Trophoblast cell (in vitro differentiated cells and primary cell): ENCODE results near the gene UBXN11.

ENCODE experiments used
- DNase-seq, 2 donors: peaks; one replicate each; pipeline ENCODE4 v3.0.0-alpha.2; 2016
- H2AFZ ChIP-seq: 2 replicates; pipeline ENCODE4 v1.6.1; 2013; ENCODE audit warnings: low read length, moderate library complexity, mild to moderate bottlenecking; ENCODE audit not compliant: insufficient read depth, poor library complexity
- H2AK5ac ChIP-seq: 2 replicates; pipeline ENCODE4 v1.6.1; 2013; ENCODE audit warnings: mild to moderate bottlenecking, low read length
- H2BK120ac ChIP-seq: 2 replicates; pipeline ENCODE4 v1.6.1; 2013; ENCODE audit warnings: low read length, mild to moderate bottlenecking, moderate library complexity; ENCODE audit not compliant: insufficient read depth, poor library complexity
- H2BK12ac ChIP-seq: 2 replicates; pipeline ENCODE4 v1.6.1; 2013; ENCODE audit warnings: mild to moderate bottlenecking, low read length, moderate library complexity
- H2BK5ac ChIP-seq: 2 replicates; pipeline ENCODE4 v1.6.1; 2013; ENCODE audit warnings: low read length, low read depth, moderate library complexity, mild to moderate bottlenecking; ENCODE audit not compliant: poor library complexity
- H3K14ac ChIP-seq: 2 replicates; pipeline ENCODE4 v1.6.1; 2013; ENCODE audit warnings: mild to moderate bottlenecking, low read length
- H3K18ac ChIP-seq: 2 replicates; pipeline ENCODE4 v1.6.1; 2013; ENCODE audit warnings: mild to moderate bottlenecking, low read length
- H3K23ac ChIP-seq: 2 replicates; pipeline ENCODE4 v1.6.1; 2013; ENCODE audit warnings: low read length
- H3K27ac ChIP-seq: 2 replicates; pipeline ENCODE4 v1.5.1; 2013; ENCODE audit warnings: low read depth, mild to moderate bottlenecking, inconsistent platforms, low read length, moderate library complexity
- H3K27me3 ChIP-seq: 2 replicates; pipeline ENCODE4 v1.6.1; 2013; ENCODE audit warnings: inconsistent platforms, mild to moderate bottlenecking, low read length, moderate library complexity; ENCODE audit not compliant: insufficient read depth
- H3K36me3 ChIP-seq, 2 experiments: 1 replicate in 1 of 2; 2 replicates in 1 of 2; pipeline ENCODE4 v1.6.1; 2013; ENCODE audit warnings: low read length in 2 of 2, mild to moderate bottlenecking in 2 of 2, moderate library complexity in 1 of 2; ENCODE audit not compliant: insufficient read depth in 2 of 2, control insufficient read depth in 1 of 2
- H3K4ac ChIP-seq: 2 replicates; pipeline ENCODE4 v1.6.1; 2013; ENCODE audit warnings: low read depth, mild to moderate bottlenecking, low read length, moderate library complexity
- H3K4me1 ChIP-seq, 2 experiments: 1 replicate in 1 of 2; 2 replicates in 1 of 2; pipeline ENCODE4 v1.6.1; 2013; ENCODE audit warnings: low read length in 2 of 2, mild to moderate bottlenecking in 2 of 2, moderate library complexity in 1 of 2; ENCODE audit not compliant: insufficient read depth in 2 of 2, control insufficient read depth in 1 of 2
- H3K4me2 ChIP-seq: 2 replicates; pipeline ENCODE4 v1.6.1; 2013; ENCODE audit warnings: inconsistent platforms, mild to moderate bottlenecking, low read length, moderate library complexity
- H3K4me3 ChIP-seq: 2 replicates; pipeline ENCODE4 v1.5.1; 2013; ENCODE audit warnings: mild to moderate bottlenecking, low read depth, low read length, inconsistent platforms
- H3K79me1 ChIP-seq: one replicate; pipeline ENCODE4 v1.6.1; 2013; ENCODE audit warnings: low read length
- H3K79me2 ChIP-seq: 2 replicates; pipeline ENCODE4 v1.6.1; 2013; ENCODE audit warnings: low read length, mild to moderate bottlenecking; ENCODE audit not compliant: control insufficient read depth, insufficient read depth, poor library complexity
- H3K9ac ChIP-seq: 2 replicates; pipeline ENCODE4 v1.6.1; 2013; ENCODE audit warnings: mild to moderate bottlenecking, low read length
- H3K9me3 ChIP-seq: 2 replicates; pipeline ENCODE4 v1.6.1; 2013; ENCODE audit warnings: low read depth, mild to moderate bottlenecking, control low read depth, inconsistent platforms, low read length; ENCODE audit not compliant: insufficient read depth
- H4K12ac ChIP-seq: 2 replicates; pipeline ENCODE4 v1.6.1; 2013; ENCODE audit warnings: low read depth, mild to moderate bottlenecking, low read length, moderate library complexity
- H4K8ac ChIP-seq: 2 replicates; pipeline ENCODE4 v1.6.1; 2013; ENCODE audit warnings: low read depth, mild to moderate bottlenecking, low read length, moderate library complexity
- H4K91ac ChIP-seq: one replicate; pipeline ENCODE4 v1.6.1; 2013; ENCODE audit warnings: low read depth, mild to moderate bottlenecking, low read length, moderate library complexity
- WGBS: extraction: QIAGEN DNeasy Blood & Tissue Kit; methylation state at CpG from one replicate; pipeline ENCODE4 v1.1.7; 2013; ENCODE audit warnings: missing lambda C conversion rate; ENCODE audit not compliant: insufficient read length, insufficient coverage; ENCODE audit errors: extremely low coverage; 5-methylcytosine and 5-hydroxymethylcytosine counted together

Gene UBXN11

GRCh38 chr1:26300578-26301275 lies 5.7 kb downstream of the UBXN11 start:
- H3K79me2 ChIP-seq = no peaks in the 10 kb centered on the region
- H3K9ac ChIP-seq = no peak overlapping the region
- no peaks in the 10 kb centered on the region for H3K9me3 ChIP-seq
- H4K91ac ChIP-seq = no peak overlapping the region
- no CpG with 5 or more reads among the region's 11 CpGs for WGBS
- H3K79me1 ChIP-seq = peaks cover 17% of the 10 kb centered on the region
- no peak for DNase-seq
- H3K18ac ChIP-seq = no peak overlapping the region
- H2AK5ac ChIP-seq = no peak overlapping the region
- H2BK5ac ChIP-seq = no peak overlapping the region
- no peak overlapping the region for H2AFZ ChIP-seq
- no peaks in the 10 kb centered on the region for H3K27me3 ChIP-seq
- no peak overlapping the region for H3K4me2 ChIP-seq
- no peak overlapping the region for H3K4ac ChIP-seq
- no peak overlapping the region for H2BK12ac ChIP-seq
- no peak overlapping the region for H3K4me3 ChIP-seq
- peaks cover 19 to 24% of the 10 kb centered on the region in 2 experiments for H3K4me1 ChIP-seq
- H3K27ac ChIP-seq = no peak overlapping the region
- H4K12ac ChIP-seq = no peak overlapping the region
- no peak overlapping the region for H3K23ac ChIP-seq
- no peak overlapping the region for H3K14ac ChIP-seq
- H2BK120ac ChIP-seq = no peak overlapping the region
- H4K8ac ChIP-seq = no peak overlapping the region
- H3K36me3 ChIP-seq = peaks cover 1 to 7% of the 10 kb centered on the region in 2 experiments

- H3K9me3 ChIP-seq = no peaks in the 10 kb centered on the region
- no peaks in the 10 kb centered on the region for H3K79me2 ChIP-seq
- peaks cover 1 to 7% of the 10 kb centered on the region in 2 experiments for H3K36me3 ChIP-seq
- H4K91ac ChIP-seq = peak overlapping the region; percentile 87
- H3K79me1 ChIP-seq = peaks cover 11% of the 10 kb centered on the region
- peak overlapping the region; percentile 91 for H2AK5ac ChIP-seq
- DNase-seq = no peak
- no peak overlapping the region for H4K12ac ChIP-seq
- WGBS = no CpG with 5 or more reads among the region's 6 CpGs
- peak overlapping the region; percentile 72 for H2BK120ac ChIP-seq
- peak overlapping the region; percentile 39 for H4K8ac ChIP-seq
- H3K4me3 ChIP-seq = no peak overlapping the region
- H3K4me1 ChIP-seq = peaks cover 8 to 20% of the 10 kb centered on the region in 2 experiments
- H3K4ac ChIP-seq = no peak overlapping the region
- no peak overlapping the region for H3K23ac ChIP-seq
- peak overlapping the region; percentile 72 for H3K18ac ChIP-seq
- H2BK5ac ChIP-seq = peak overlapping the region; percentile 34
- H3K27ac ChIP-seq = no peak overlapping the region
- no peak overlapping the region for H3K9ac ChIP-seq
- H2BK12ac ChIP-seq = peak overlapping the region; percentile 58
- H3K4me2 ChIP-seq = no peak overlapping the region
- H3K27me3 ChIP-seq = no peaks in the 10 kb centered on the region
- peak overlapping the region; percentile 69 for H3K14ac ChIP-seq
- no peak overlapping the region for H2AFZ ChIP-seq
Observed at GRCh38 chr1:26297791-26298124, 8.7 kb downstream of the UBXN11 start.

GRCh38 chr1:26297057-26297790 lies 9.2 kb downstream of the UBXN11 start:
- no peaks in the 10 kb centered on the region for H3K9me3 ChIP-seq
- H3K18ac ChIP-seq = peak overlapping the region; percentile 72
- no peak overlapping the region for H3K9ac ChIP-seq
- no peak overlapping the region for H4K12ac ChIP-seq
- no peak overlapping the region for H3K4me2 ChIP-seq
- H3K79me1 ChIP-seq = peaks cover 7% of the 10 kb centered on the region
- H2BK120ac ChIP-seq = peak overlapping the region; percentile 72
- no peak overlapping the region for H2AFZ ChIP-seq
- no peak overlapping the region for H3K4ac ChIP-seq
- H2BK5ac ChIP-seq = peak overlapping the region; percentile 24
- peak overlapping the region; percentile 87 for H4K91ac ChIP-seq
- H3K23ac ChIP-seq = no peak overlapping the region
- H3K4me3 ChIP-seq = no peak overlapping the region
- H3K4me1 ChIP-seq = peaks cover 3 to 16% of the 10 kb centered on the region in 2 experiments
- no peak for DNase-seq
- no peaks in the 10 kb centered on the region for H3K79me2 ChIP-seq
- no peak overlapping the region for H3K27ac ChIP-seq
- no peaks in the 10 kb centered on the region for H3K27me3 ChIP-seq
- H2AK5ac ChIP-seq = peak overlapping the region; percentile 91
- H3K14ac ChIP-seq = peak overlapping the region; percentile 69
- no peak overlapping the region for H4K8ac ChIP-seq
- peaks cover 1 to 7% of the 10 kb centered on the region in 2 experiments for H3K36me3 ChIP-seq
- H2BK12ac ChIP-seq = peak overlapping the region; percentile 27
- WGBS = no CpG with 5 or more reads among the region's 12 CpGs

GRCh38 chr1:26296340-26297056 lies 9.9 kb downstream of the UBXN11 start:
- peak overlapping the region; percentile 45 for H4K91ac ChIP-seq
- no peak overlapping the region for H4K12ac ChIP-seq
- H3K27ac ChIP-seq = no peak overlapping the region
- H3K79me2 ChIP-seq = no peaks in the 10 kb centered on the region
- DNase-seq = peak; percentile 80 to 83
- no peak overlapping the region for H3K14ac ChIP-seq
- H3K9me3 ChIP-seq = no peaks in the 10 kb centered on the region
- H2AFZ ChIP-seq = no peak overlapping the region
- no peak overlapping the region for H3K4ac ChIP-seq
- H3K23ac ChIP-seq = no peak overlapping the region
- no peak overlapping the region for H2BK120ac ChIP-seq
- no peaks in the 10 kb centered on the region for H3K27me3 ChIP-seq
- no peak overlapping the region for H2BK5ac ChIP-seq
- H3K4me1 ChIP-seq = peaks cover 3 to 16% of the 10 kb centered on the region in 2 experiments
- H3K4me2 ChIP-seq = no peak overlapping the region
- no CpG with 5 or more reads among the region's 16 CpGs for WGBS
- H2AK5ac ChIP-seq = no peak overlapping the region
- no peak overlapping the region for H3K9ac ChIP-seq
- peaks cover 7% of the 10 kb centered on the region for H3K79me1 ChIP-seq
- H4K8ac ChIP-seq = no peak overlapping the region
- no peak overlapping the region for H3K18ac ChIP-seq
- peaks cover 1 to 7% of the 10 kb centered on the region in 2 experiments for H3K36me3 ChIP-seq
- H2BK12ac ChIP-seq = no peak overlapping the region
- H3K4me3 ChIP-seq = no peak overlapping the region
